HEK293 (cell line): ENCODE data around the gene DDX56.
"Not testable (repeated sequence)": the region's sequence is repeated elsewhere in the genome, so short reads cannot be mapped to it uniquely, and the experiment has no call there.

ENCODE experiments used
- CTCF ChIA-PET: fragments of 350-600 bp; formaldehyde crosslinking; extraction: SDS; loops from one replicate; lab custom pipeline; 2021; ENCODE audit warnings: antibody characterized with exemption; lab: Yijun Ruan, JAX
- POLR2A ChIA-PET: fragments of 300-600 bp; formaldehyde crosslinking; extraction: SDS; loops from one replicate; lab custom pipeline; 2020; ENCODE audit warnings: antibody characterized with exemption, inconsistent platforms; lab: Yijun Ruan, JAX
- H3K27ac ChIP-seq: fragments of 200-500 bp; sonication (Bioruptor generic); 2 replicates; pipeline ENCODE4 v1.5.1; 2014; ENCODE audit warnings: low read depth, low read length, control low read depth, inconsistent platforms; ENCODE audit errors: extremely low read depth
- H3K36me3 ChIP-seq, 2 experiments: fragments of 200-500 bp in 1 of 2; sonication (Bioruptor generic) in 1 of 2; 1 replicate in 1 of 2; 2 replicates in 1 of 2; pipeline ENCODE4 v1.5.1; 2014 to 2017; ENCODE audit warnings: inconsistent platforms in 2 of 2, low read length in 2 of 2; ENCODE audit not compliant: control insufficient read depth in 2 of 2, insufficient read depth in 1 of 2
- H3K4me1 ChIP-seq: fragments of 200-500 bp; sonication (Bioruptor generic); 2 replicates; pipeline ENCODE4 v1.5.1; 2014; ENCODE audit warnings: mild to moderate bottlenecking, low read length, inconsistent platforms; ENCODE audit not compliant: control insufficient read depth, insufficient read depth
- H3K4me3 ChIP-seq: 2 replicates; pipeline ENCODE4 v1.5.1; 2011; ENCODE audit warnings: low read depth, mild to moderate bottlenecking, control low read depth, low read length, moderate library complexity
- H3K9me3 ChIP-seq: fragments of 200-500 bp; sonication (Bioruptor generic); 2 replicates; pipeline ENCODE4 v1.5.1; 2014; ENCODE audit warnings: low read depth, low read length, inconsistent platforms; ENCODE audit not compliant: control insufficient read depth, insufficient read depth
- ATF2 ChIP-seq: fragments of 450-650 bp; formaldehyde crosslinking; IDR thresholded peaks from 2 replicates; pipeline ENCODE4 v1.5.1; 2016; ENCODE audit warnings: missing biosample characterization, missing genetic modification characterization, low read depth
- ELK4 ChIP-seq: IDR thresholded peaks from 2 replicates; pipeline ENCODE4 v1.6.1; 2011; ENCODE audit warnings: mild to moderate bottlenecking, low read depth, low read length, borderline replicate concordance
- KLF1 ChIP-seq: fragments of 450-650 bp; formaldehyde crosslinking; IDR thresholded peaks from 2 replicates; pipeline ENCODE4 v1.5.1; 2016; ENCODE audit warnings: missing biosample characterization, missing genetic modification characterization
- KLF16 ChIP-seq: fragments of 450-650 bp; formaldehyde crosslinking; IDR thresholded peaks from 2 replicates; pipeline ENCODE4 v1.5.1; 2017; ENCODE audit warnings: missing biosample characterization, missing genetic modification characterization
- PRDM1 ChIP-seq: fragments of 450-650 bp; formaldehyde crosslinking; IDR thresholded peaks from 2 replicates; pipeline ENCODE4; 2016; ENCODE audit warnings: missing biosample characterization, missing genetic modification characterization
- ZFP41 ChIP-seq: fragments of 450-650 bp; formaldehyde crosslinking; IDR thresholded peaks from 2 replicates; pipeline ENCODE4 v1.5.1; 2016; ENCODE audit warnings: missing biosample characterization, missing genetic modification characterization, borderline replicate concordance
- ZNF121 ChIP-seq: fragments of 450-650 bp; formaldehyde crosslinking; IDR thresholded peaks from 2 replicates; pipeline ENCODE4 v1.5.1; 2016; ENCODE audit warnings: missing biosample characterization, missing genetic modification characterization
- ZNF280C ChIP-seq: fragments of 450-650 bp; formaldehyde crosslinking; IDR thresholded peaks from 2 replicates; pipeline ENCODE4 v1.5.1; 2016; ENCODE audit warnings: missing biosample characterization, missing genetic modification characterization
- ZNF311 ChIP-seq: fragments of 450-650 bp; formaldehyde crosslinking; IDR thresholded peaks from 2 replicates; pipeline ENCODE4 v1.5.1; 2017; ENCODE audit warnings: missing biosample characterization, missing genetic modification characterization, borderline replicate concordance
- ZNF510 ChIP-seq: fragments of 450-650 bp; formaldehyde crosslinking; IDR thresholded peaks from 2 replicates; pipeline ENCODE4 v1.5.1; 2018; ENCODE audit warnings: mild to moderate bottlenecking, missing genetic modification characterization, missing biosample characterization; ENCODE audit not compliant: insufficient replicate concordance
- ZNF791 ChIP-seq: fragments of 450-650 bp; formaldehyde crosslinking; IDR thresholded peaks from 2 replicates; pipeline ENCODE4 v1.5.1; 2016; ENCODE audit warnings: missing biosample characterization, missing genetic modification characterization

Gene DDX56

GRCh38 chr7:44557485-44557884, 16.2 kb downstream of the DDX56 start:
- ChIA-PET POLR2A (no interaction called here), CTCF (interaction anchor here (1.2 to 1.5 kb wide), 2 partner anchors 9 to 22 kb away, joined by 3 to 10 read pairs; no protein-coding TSS in a partner anchor)
- Histone ChIP-seq H3K9me3 (no peaks in the 10 kb centered on the region), H3K36me3 (no peaks in the 10 kb centered on the region), H3K4me1 (no peaks in the 10 kb centered on the region), H3K27ac (no peak overlapping the region), H3K4me3 (no peak overlapping the region)
- TF ChIP-seq PRDM1 = peak; percentile 94
- TF ChIP-seq KLF1 (tag by site-specific recombination) = no peak

- Histone ChIP-seq H3K36me3 (no peaks in the 10 kb centered on the region), H3K9me3 (no peaks in the 10 kb centered on the region), H3K4me3 (no peak overlapping the region), H3K27ac (no peak overlapping the region), H3K4me1 (no peaks in the 10 kb centered on the region)
- TF ChIP-seq ZNF280C (tag by site-specific recombination) (no peak), ELK4 (no peak)
- CTCF ChIA-PET = interaction anchor here (1.8 kb wide), 1 partner anchor 10 kb away, joined by 9 read pairs; no protein-coding TSS in a partner anchor
- POLR2A ChIA-PET = no interaction called here
Measured at GRCh38 chr7:44555350-44555749, 18.4 kb downstream of the DDX56 start.

GRCh38 chr7:44552473-44553005, 21.2 kb downstream of the DDX56 start:
- CTCF ChIA-PET = interaction anchor here (0.6 to 1.2 kb wide), 2 partner anchors 11 to 13 kb away, joined by 3 read pairs; no protein-coding TSS in a partner anchor
- H3K36me3 ChIP-seq, H3K9me3 ChIP-seq, POLR2A ChIA-PET, H3K27ac ChIP-seq, H3K4me3 ChIP-seq, H3K4me1 ChIP-seq: not testable (repeated sequence)

- H3K36me3 ChIP-seq = no peaks in the 10 kb centered on the region
- CTCF ChIA-PET = interaction anchor here (0.6 to 1.2 kb wide), 2 partner anchors 15 to 1822 kb away, joined by 3 to 6 read pairs; no protein-coding TSS in a partner anchor
- POLR2A ChIA-PET = interaction anchor here (2.3 kb wide), 1 partner anchor 15 kb away, joined by 7 read pairs; no protein-coding TSS in a partner anchor
- no peak overlapping the region for H3K4me3 ChIP-seq
- H3K4me1 ChIP-seq = no peaks in the 10 kb centered on the region
- TF ChIP-seq KLF1 (tag by site-specific recombination) = no peak
- no peak for TF ChIP-seq ZNF510 (tag by site-specific recombination)
- TF ChIP-seq ZFP41 = no peak
- no peak for TF ChIP-seq ATF2
- peak; percentile 78 for TF ChIP-seq ZNF121 (tag by site-specific recombination)
- H3K9me3 ChIP-seq = no peaks in the 10 kb centered on the region
- H3K27ac ChIP-seq = no peak overlapping the region
Measured at GRCh38 chr7:44549457-44549856, 24.3 kb downstream of the DDX56 start.

GRCh38 chr7:44548893-44549292, 24.8 kb downstream of the DDX56 start:
- no peaks in the 10 kb centered on the region for H3K4me1 ChIP-seq
- no peaks in the 10 kb centered on the region for H3K36me3 ChIP-seq
- no peak overlapping the region for H3K4me3 ChIP-seq
- no peak overlapping the region for H3K27ac ChIP-seq
- ChIA-PET POLR2A (interaction anchor here (2.3 kb wide), 1 partner anchor 16 kb away, joined by 7 read pairs; no protein-coding TSS in a partner anchor), CTCF (interaction anchor here (0.6 to 1.2 kb wide), 3 partner anchors 14 to 1822 kb away, joined by 3 to 6 read pairs (median 3); no protein-coding TSS in a partner anchor)
- TF ChIP-seq ZNF791 (tag by site-specific recombination) (peak; percentile 78), ZNF311 (tag by site-specific recombination) (no peak), KLF16 (tag by site-specific recombination) (no peak)
- TF ChIP-seq, all 188 proteins: peak for 1
- H3K9me3 ChIP-seq = no peaks in the 10 kb centered on the region
